GM12801 (cell line): ENCODE data around the gene CASD1.

Experiments
- CTCF ChIP-seq: IDR thresholded peaks from one replicate; pipeline ENCODE4 v1.5.1; 2011; ENCODE audit warnings: control low read depth; ENCODE audit not compliant: insufficient read length; ENCODE audit errors: extremely low read depth

The CASD1 gene

DNA sequence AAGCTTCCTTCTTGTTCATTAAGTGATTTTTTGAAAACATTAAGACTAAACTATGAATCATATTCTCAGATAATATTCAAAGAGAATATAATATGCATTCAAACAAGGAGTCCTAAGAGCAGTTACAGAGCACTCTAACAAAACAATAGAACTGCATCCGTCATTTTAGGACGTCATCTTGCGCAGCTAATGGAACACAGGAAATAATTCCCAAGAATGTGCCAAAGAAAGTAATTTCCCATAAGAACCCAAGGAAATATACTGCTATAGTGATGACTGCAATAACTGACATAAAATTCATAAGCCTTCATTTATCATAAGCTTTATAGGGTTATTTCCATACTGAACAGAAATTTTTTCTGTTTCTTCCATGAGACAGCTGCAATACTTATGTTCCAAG is 28.3 kb upstream of the CASD1 start:
- no peak for TF ChIP-seq CTCF

- TF ChIP-seq CTCF: no peak
Observed at GRCh38 chr7:94482796-94483195, 26.8 kb upstream of the CASD1 start.

GRCh38 chr7:94483843-94484242 is 25.8 kb upstream of the CASD1 start:
- TF ChIP-seq CTCF: no peak

GRCh38 chr7:94486216-94486615 is 23.4 kb upstream of the CASD1 start:
- no peak for TF ChIP-seq CTCF

DNA sequence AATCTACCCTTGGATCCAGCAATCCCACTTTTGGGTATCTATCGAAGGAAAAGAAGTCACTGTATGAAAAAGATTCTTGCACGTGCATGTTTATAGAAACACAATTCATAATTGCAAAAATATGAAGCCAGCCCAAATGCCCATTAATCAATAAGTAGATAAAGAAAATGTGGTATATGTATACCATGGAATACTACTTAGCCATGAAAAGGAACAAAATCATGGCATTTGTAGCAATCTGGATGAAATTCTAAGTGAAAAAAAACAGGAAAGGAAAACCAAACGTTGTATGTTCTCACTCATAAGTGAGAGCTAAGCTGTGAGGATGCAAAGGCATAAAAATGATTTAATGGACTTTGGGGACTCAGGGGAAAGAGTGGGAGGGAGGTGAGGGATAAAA is 18.2 kb upstream of the CASD1 start:
- no peak for TF ChIP-seq CTCF

GRCh38 chr7:94492601-94493000 is 17.0 kb upstream of the CASD1 start:
- TF ChIP-seq CTCF: no peak

GRCh38 chr7:94497874-94498670 is 11.5 kb upstream of the CASD1 start:
- TF ChIP-seq CTCF: no peak

GRCh38 chr7:94498918-94499317 is 10.7 kb upstream of the CASD1 start:
- no peak for TF ChIP-seq CTCF
